Panc1 (cell line): ENCODE results near the gene ADAMTSL3. TPM values are rescaled to one million over a fixed set of nuclear protein-coding genes. Genes with fewer than 3 reads are reported as not detected.

Experiments used
- ATAC-seq: fragments of 200-7000 bp; cut with Tn5 transposase; 2 replicates; pipeline ENCODE4 v1.9.1; 2020; ENCODE audit warnings: mild to moderate bottlenecking, moderate library complexity
- BruUV-seq: library from RNA; stranded (reverse); fragments of 400-500 nt; replicated peaks from 2 replicates; lab custom pipeline; 2021; lab: Mats Ljungman, UMichigan
- CTCF ChIA-PET: fragments of 300-600 bp; sonication (Branson Sonifier 250); formaldehyde crosslinking; loops from one replicate; lab custom pipeline; 2022; ENCODE audit warnings: antibody characterized with exemption; lab: Charles Lee
- POLR2A ChIA-PET: fragments of 300-600 bp; sonication (Branson Sonifier 250); formaldehyde crosslinking; loops from one replicate; lab custom pipeline; 2022; ENCODE audit warnings: antibody characterized with exemption; lab: Charles Lee
- DNase-seq: peaks from one replicate; pipeline ENCODE4 v3.0.0-alpha.2; 2010; ENCODE audit warnings: low read depth, low spot score
- H3K27ac ChIP-seq: 2 replicates; pipeline ENCODE4 v1.5.1; 2011; ENCODE audit warnings: mild to moderate bottlenecking, low read length, inconsistent platforms
- H3K27me3 ChIP-seq: fragments of 200-500 bp; sonication (Bioruptor generic); 2 replicates; pipeline ENCODE4 v1.6.0; 2014; ENCODE audit warnings: low read length, inconsistent platforms; ENCODE audit not compliant: control insufficient read depth, insufficient read depth
- H3K36me3 ChIP-seq: fragments of 200-500 bp; sonication (Bioruptor generic); 2 replicates; pipeline ENCODE4 v1.5.1; 2014; ENCODE audit warnings: inconsistent platforms, mild to moderate bottlenecking, low read length, moderate library complexity; ENCODE audit not compliant: control insufficient read depth, insufficient read depth
- H3K4me1 ChIP-seq: 2 replicates; pipeline ENCODE4 v1.5.1; 2011; ENCODE audit warnings: inconsistent platforms, mild to moderate bottlenecking, low read length, moderate library complexity; ENCODE audit not compliant: control insufficient read depth, insufficient read depth
- H3K4me3 ChIP-seq, 2 experiments: 2 replicates each; pipeline ENCODE4 v1.5.1; 2011 to 2012; ENCODE audit warnings: low read depth in 2 of 2, low read length in 2 of 2, mild to moderate bottlenecking in 2 of 2, inconsistent platforms in 1 of 2, moderate library complexity in 1 of 2
- H3K9me3 ChIP-seq: fragments of 200-500 bp; sonication (Bioruptor generic); 2 replicates; pipeline ENCODE4 v1.5.1; 2014; ENCODE audit warnings: low read depth, mild to moderate bottlenecking, inconsistent platforms, low read length, moderate library complexity; ENCODE audit not compliant: control insufficient read depth, insufficient read depth
- POLR2AphosphoS5 ChIP-seq: IDR thresholded peaks from 2 replicates; pipeline ENCODE4 v1.6.1; 2012; ENCODE audit warnings: mild to moderate bottlenecking, low read depth, low read length, moderate library complexity
- SIN3A ChIP-seq: IDR thresholded peaks from 2 replicates; pipeline ENCODE4 v1.6.1; 2012; ENCODE audit warnings: low read depth, mild to moderate bottlenecking, low read length, moderate library complexity, borderline replicate concordance; ENCODE audit not compliant: insufficient read depth
- TCF7L2 ChIP-seq: IDR thresholded peaks from 2 replicates; pipeline ENCODE4 v1.6.1; 2011; ENCODE audit warnings: mild to moderate bottlenecking, low read depth, low read length, inconsistent platforms
- in situ Hi-C: cut with HindIII; loops from 2 replicates; pipeline ENCODE4 v1.10.0; 2016; ENCODE audit warnings: low sequenced_read_pairs, low pct_unique_long_range_greater_than_20kb
- intact Hi-C: fragments of 100-400 bp; cut with micrococcal nuclease; formaldehyde crosslinking; loops from one replicate; pipeline ENCODE4 v1.10.0; 2022; ENCODE audit not compliant: unreplicated experiment
- total RNA-seq: library from RNA; stranded (reverse); gene quantifications from one replicate; pipeline ENCODE4 v1.2.1, GENCODE V29; 2021; ENCODE audit not compliant: unreplicated experiment
- TF ChIP-seq, protein P1 (sequence below), 2 experiments: IDR thresholded peaks; 2 replicates each; pipeline ENCODE4 v1.6.1; 2011 to 2012; ENCODE audit warnings: low read depth in 2 of 2, control low read depth in 1 of 2, low read length in 1 of 2, mild to moderate bottlenecking in 1 of 2, moderate library complexity in 1 of 2; ENCODE audit not compliant: insufficient read depth in 1 of 2
- TF ChIP-seq, protein P2 (sequence below): fragments of 450-650 bp; IDR thresholded peaks from 2 replicates; pipeline ENCODE4 v1.5.1; 2017; ENCODE audit warnings: mild to moderate bottlenecking

Gene ADAMTSL3
- total RNA-seq, 1 experiment from 2014 or later, result not detected

DNA sequence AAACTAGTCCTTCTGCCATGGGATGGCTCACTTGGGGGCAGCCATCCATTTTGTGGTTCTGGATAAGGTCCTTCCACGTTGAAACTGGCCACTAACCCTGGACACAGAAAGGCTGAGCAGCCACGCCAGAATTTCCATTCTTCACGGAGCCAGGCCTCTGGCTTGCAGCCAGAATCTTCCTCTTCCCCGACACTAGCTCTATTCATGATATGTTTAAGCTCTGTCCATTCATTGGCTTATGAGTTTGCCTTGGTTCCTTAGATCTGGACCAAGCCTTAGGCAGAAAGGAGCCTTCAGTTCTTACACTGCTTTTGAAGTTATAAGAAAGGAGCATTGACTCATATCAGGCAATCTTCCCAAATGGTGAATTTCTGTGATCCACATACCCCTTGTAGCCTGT is 293.2 kb downstream of the ADAMTSL3 start:
- no peaks in the 10 kb centered on the region for H3K36me3 ChIP-seq
- in situ Hi-C loops (no loop called here), intact Hi-C loops (no loop called here)
- no peak overlapping the region for H3K4me3 ChIP-seq
- no TSS peak for BruUV-seq
- no peaks in the 10 kb centered on the region for H3K4me1 ChIP-seq
- no peaks in the 10 kb centered on the region for H3K9me3 ChIP-seq
- TF ChIP-seq, protein P1, sequence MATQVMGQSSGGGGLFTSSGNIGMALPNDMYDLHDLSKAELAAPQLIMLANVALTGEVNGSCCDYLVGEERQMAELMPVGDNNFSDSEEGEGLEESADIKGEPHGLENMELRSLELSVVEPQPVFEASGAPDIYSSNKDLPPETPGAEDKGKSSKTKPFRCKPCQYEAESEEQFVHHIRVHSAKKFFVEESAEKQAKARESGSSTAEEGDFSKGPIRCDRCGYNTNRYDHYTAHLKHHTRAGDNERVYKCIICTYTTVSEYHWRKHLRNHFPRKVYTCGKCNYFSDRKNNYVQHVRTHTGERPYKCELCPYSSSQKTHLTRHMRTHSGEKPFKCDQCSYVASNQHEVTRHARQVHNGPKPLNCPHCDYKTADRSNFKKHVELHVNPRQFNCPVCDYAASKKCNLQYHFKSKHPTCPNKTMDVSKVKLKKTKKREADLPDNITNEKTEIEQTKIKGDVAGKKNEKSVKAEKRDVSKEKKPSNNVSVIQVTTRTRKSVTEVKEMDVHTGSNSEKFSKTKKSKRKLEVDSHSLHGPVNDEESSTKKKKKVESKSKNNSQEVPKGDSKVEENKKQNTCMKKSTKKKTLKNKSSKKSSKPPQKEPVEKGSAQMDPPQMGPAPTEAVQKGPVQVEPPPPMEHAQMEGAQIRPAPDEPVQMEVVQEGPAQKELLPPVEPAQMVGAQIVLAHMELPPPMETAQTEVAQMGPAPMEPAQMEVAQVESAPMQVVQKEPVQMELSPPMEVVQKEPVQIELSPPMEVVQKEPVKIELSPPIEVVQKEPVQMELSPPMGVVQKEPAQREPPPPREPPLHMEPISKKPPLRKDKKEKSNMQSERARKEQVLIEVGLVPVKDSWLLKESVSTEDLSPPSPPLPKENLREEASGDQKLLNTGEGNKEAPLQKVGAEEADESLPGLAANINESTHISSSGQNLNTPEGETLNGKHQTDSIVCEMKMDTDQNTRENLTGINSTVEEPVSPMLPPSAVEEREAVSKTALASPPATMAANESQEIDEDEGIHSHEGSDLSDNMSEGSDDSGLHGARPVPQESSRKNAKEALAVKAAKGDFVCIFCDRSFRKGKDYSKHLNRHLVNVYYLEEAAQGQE (IDR thresholded peaks at IDR 0.05; ENCODE audit: insufficient read depth in 1 of 2, low read depth in 2 of 2, low read length in 1 of 2), result no peak
- no peak for TF ChIP-seq TCF7L2
- no peak overlapping the region for H3K27ac ChIP-seq
- CTCF ChIA-PET, result no interaction called here
- no peaks in the 10 kb centered on the region for H3K27me3 ChIP-seq
- ATAC-seq (no peak), DNase-seq (no peak)
- POLR2A ChIA-PET, result no interaction called here

DNA sequence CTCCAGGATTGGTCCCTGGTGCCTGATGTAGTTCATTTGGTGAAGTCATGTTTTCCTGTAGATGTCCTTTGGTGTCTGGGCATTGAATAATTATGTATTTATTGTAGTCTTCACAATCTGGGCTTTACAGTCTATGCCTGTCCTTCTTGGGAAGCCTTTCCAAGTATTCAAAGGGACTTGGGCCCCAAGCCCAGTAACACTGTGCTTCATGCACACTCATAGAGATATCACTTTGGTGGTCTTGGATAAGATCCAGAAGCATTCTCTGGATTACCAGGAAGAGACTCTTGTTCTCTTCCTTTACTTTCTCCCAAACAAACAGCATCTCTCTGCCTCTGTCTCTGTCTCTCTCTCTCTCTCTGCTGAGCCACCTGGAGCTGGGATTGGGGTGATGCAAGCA is 300.6 kb downstream of the ADAMTSL3 start:
- ATAC-seq, result no peak
- Histone ChIP-seq H3K9me3 (no peaks in the 10 kb centered on the region), H3K36me3 (no peaks in the 10 kb centered on the region), H3K27ac (no peak overlapping the region), H3K27me3 (no peaks in the 10 kb centered on the region), H3K4me1 (no peaks in the 10 kb centered on the region), H3K4me3 (no peak overlapping the region)
- BruUV-seq, result no TSS peak
- intact Hi-C loops, result no loop called here
- TF ChIP-seq POLR2AphosphoS5, result no peak
- no peak for TF ChIP-seq SIN3A
- TF ChIP-seq, protein P2, sequence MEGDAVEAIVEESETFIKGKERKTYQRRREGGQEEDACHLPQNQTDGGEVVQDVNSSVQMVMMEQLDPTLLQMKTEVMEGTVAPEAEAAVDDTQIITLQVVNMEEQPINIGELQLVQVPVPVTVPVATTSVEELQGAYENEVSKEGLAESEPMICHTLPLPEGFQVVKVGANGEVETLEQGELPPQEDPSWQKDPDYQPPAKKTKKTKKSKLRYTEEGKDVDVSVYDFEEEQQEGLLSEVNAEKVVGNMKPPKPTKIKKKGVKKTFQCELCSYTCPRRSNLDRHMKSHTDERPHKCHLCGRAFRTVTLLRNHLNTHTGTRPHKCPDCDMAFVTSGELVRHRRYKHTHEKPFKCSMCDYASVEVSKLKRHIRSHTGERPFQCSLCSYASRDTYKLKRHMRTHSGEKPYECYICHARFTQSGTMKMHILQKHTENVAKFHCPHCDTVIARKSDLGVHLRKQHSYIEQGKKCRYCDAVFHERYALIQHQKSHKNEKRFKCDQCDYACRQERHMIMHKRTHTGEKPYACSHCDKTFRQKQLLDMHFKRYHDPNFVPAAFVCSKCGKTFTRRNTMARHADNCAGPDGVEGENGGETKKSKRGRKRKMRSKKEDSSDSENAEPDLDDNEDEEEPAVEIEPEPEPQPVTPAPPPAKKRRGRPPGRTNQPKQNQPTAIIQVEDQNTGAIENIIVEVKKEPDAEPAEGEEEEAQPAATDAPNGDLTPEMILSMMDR, result no peak
- TF ChIP-seq, protein P1 (IDR thresholded peaks at IDR 0.05; ENCODE audit: insufficient read depth in 1 of 2, low read depth in 2 of 2, low read length in 1 of 2), result no peak
- TF ChIP-seq TCF7L2, result no peak
- CTCF ChIA-PET, result no interaction called here
- in situ Hi-C loops, result no loop called here
- DNase-seq, result no peak
- POLR2A ChIA-PET, result no interaction called here
